Mesenteric fat pad (tissue), 1 donor: Measurements from ENCODE around the gene CMIP. TPM values are rescaled to one million over a fixed set of nuclear protein-coding genes. Genes with fewer than 3 reads are reported as not detected.
"Not testable (repeated sequence)": the region's sequence is repeated elsewhere in the genome, so short reads cannot be mapped to it uniquely, and the experiment has no call there.

ENCODE experiments used
- DNase-seq: peaks from one replicate; pipeline ENCODE4 v3.0.0-alpha.2; 2020; ENCODE audit warnings: low spot score
- total RNA-seq: library from RNA; stranded (reverse); fragmentation: NEBNext Ultra II Directional; extraction: Animal tissue kit (Norgen Biotek cat#: 25700); gene quantifications from one replicate; pipeline ENCODE4 v1.2.1, GENCODE V29; 2021
- donor health status: DM: yes; HTN: yes; CAD: no.

CMIP gene
- total RNA-seq, 1 donor from 2014 or later: 68.4 TPM

GRCh38 chr16:81730090-81731051, 285.8 kb downstream of the CMIP start:
- DNase-seq: peak; percentile 95

GRCh38 chr16:81731649-81732048, 287.0 kb downstream of the CMIP start:
- no peak for DNase-seq

- DNase-seq: no peak
Observed at GRCh38 chr16:81732699-81733098, 288.1 kb downstream of the CMIP start.

GRCh38 chr16:81733295-81733694, 288.7 kb downstream of the CMIP start:
- DNase-seq: no peak

- no peak for DNase-seq
Observed at GRCh38 chr16:81734632-81735434, 290.2 kb downstream of the CMIP start.

- no peak for DNase-seq
Observed at GRCh38 chr16:81737885-81738536, 293.4 kb downstream of the CMIP start.

GRCh38 chr16:81738783-81739496, 294.3 kb downstream of the CMIP start:
- no peak for DNase-seq

GRCh38 chr16:81739503-81739902, 294.9 kb downstream of the CMIP start:
- no peak for DNase-seq

GRCh38 chr16:81740169-81740568, 295.6 kb downstream of the CMIP start:
- no peak for DNase-seq

GRCh38 chr16:81741430-81741770, 296.8 kb downstream of the CMIP start:
- not testable (repeated sequence) for DNase-seq

GRCh38 chr16:81744385-81744784, 299.8 kb downstream of the CMIP start:
- no peak for DNase-seq

- no peak for DNase-seq
Observed at GRCh38 chr16:81744911-81745310, 300.3 kb downstream of the CMIP start.

GRCh38 chr16:81745704-81746558, 301.3 kb downstream of the CMIP start:
- DNase-seq: peak; percentile 93

GRCh38 chr16:81746566-81746965, 302.0 kb downstream of the CMIP start:
- DNase-seq: no peak

GRCh38 chr16:81748476-81749198, 304.0 kb downstream of the CMIP start:
- DNase-seq: no peak

GRCh38 chr16:81752225-81752875, 307.7 kb downstream of the CMIP start:
- no peak for DNase-seq

GRCh38 chr16:81752876-81753227, 308.2 kb downstream of the CMIP start:
- no peak for DNase-seq

GRCh38 chr16:81754858-81755257, 310.2 kb downstream of the CMIP start:
- DNase-seq: no peak
